ENCODE results near the gene OPHN1.

OPHN1 gene

GRCh38 chrX:68375803-68376202 lies 57.5 kb downstream of the OPHN1 start:
- no peaks in the 10 kb centered on the region for H3K27me3 ChIP-seq (ENCODE audit: control insufficient read depth, low read length)
- H3F3A ChIP-seq (ENCODE audit: control insufficient read depth, insufficient read depth), result no peaks in the 10 kb centered on the region
- no peaks in the 10 kb centered on the region for H3K36me3 ChIP-seq (ENCODE audit: control insufficient read depth, low read length)
- H3K27ac ChIP-seq (ENCODE audit: low read depth, low read length), result no peak overlapping the region
- no peaks in the 10 kb centered on the region for H3K79me2 ChIP-seq (ENCODE audit: control insufficient read depth, low read length)
- H3K4me3 ChIP-seq (ENCODE audit: low read length), result no peak overlapping the region
- no peak for TF ChIP-seq EZH2phosphoT487 (IDR thresholded peaks at IDR 0.05; ENCODE audit: borderline replicate concordance, low read length)
- TF ChIP-seq, protein P1, sequence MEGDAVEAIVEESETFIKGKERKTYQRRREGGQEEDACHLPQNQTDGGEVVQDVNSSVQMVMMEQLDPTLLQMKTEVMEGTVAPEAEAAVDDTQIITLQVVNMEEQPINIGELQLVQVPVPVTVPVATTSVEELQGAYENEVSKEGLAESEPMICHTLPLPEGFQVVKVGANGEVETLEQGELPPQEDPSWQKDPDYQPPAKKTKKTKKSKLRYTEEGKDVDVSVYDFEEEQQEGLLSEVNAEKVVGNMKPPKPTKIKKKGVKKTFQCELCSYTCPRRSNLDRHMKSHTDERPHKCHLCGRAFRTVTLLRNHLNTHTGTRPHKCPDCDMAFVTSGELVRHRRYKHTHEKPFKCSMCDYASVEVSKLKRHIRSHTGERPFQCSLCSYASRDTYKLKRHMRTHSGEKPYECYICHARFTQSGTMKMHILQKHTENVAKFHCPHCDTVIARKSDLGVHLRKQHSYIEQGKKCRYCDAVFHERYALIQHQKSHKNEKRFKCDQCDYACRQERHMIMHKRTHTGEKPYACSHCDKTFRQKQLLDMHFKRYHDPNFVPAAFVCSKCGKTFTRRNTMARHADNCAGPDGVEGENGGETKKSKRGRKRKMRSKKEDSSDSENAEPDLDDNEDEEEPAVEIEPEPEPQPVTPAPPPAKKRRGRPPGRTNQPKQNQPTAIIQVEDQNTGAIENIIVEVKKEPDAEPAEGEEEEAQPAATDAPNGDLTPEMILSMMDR (IDR thresholded peaks at IDR 0.05; ENCODE audit: low read depth, low read length, poor library complexity, severe bottlenecking), result no peak
- no peaks in the 10 kb centered on the region for H3K4me1 ChIP-seq (ENCODE audit: control insufficient read depth, low read length)
- no peaks in the 10 kb centered on the region for H3K9me2 ChIP-seq (replicated peaks; ENCODE audit: control insufficient read depth, low read length)
- H3K9me3 ChIP-seq (ENCODE audit: control insufficient read depth, insufficient read depth, low read length), result no peaks in the 10 kb centered on the region
- H3K4me2 ChIP-seq (ENCODE audit: low read length), result no peak overlapping the region
- no peaks in the 10 kb centered on the region for H4K20me1 ChIP-seq (ENCODE audit: control insufficient read depth, insufficient read depth, low read depth, low read length)

- Histone ChIP-seq H3K9me2 (replicated peaks; ENCODE audit: control insufficient read depth, low read length) (no peaks in the 10 kb centered on the region), H3K27me3 (ENCODE audit: control insufficient read depth, low read length) (no peaks in the 10 kb centered on the region), H3F3A (ENCODE audit: control insufficient read depth, insufficient read depth) (no peaks in the 10 kb centered on the region), H3K4me3 (ENCODE audit: low read length) (no peak overlapping the region), H3K4me2 (ENCODE audit: low read length) (no peak overlapping the region), H3K9me3 (ENCODE audit: control insufficient read depth, insufficient read depth, low read length) (no peaks in the 10 kb centered on the region), H3K27ac (ENCODE audit: low read depth, low read length) (no peak overlapping the region), H3K4me1 (ENCODE audit: control insufficient read depth, low read length) (no peaks in the 10 kb centered on the region), H4K20me1 (ENCODE audit: control insufficient read depth, insufficient read depth, low read depth, low read length) (no peaks in the 10 kb centered on the region), H3K36me3 (ENCODE audit: control insufficient read depth, low read length) (no peaks in the 10 kb centered on the region), H3K79me2 (ENCODE audit: control insufficient read depth, low read length) (no peaks in the 10 kb centered on the region)
- TF ChIP-seq EZH2phosphoT487 (IDR thresholded peaks at IDR 0.05; ENCODE audit: borderline replicate concordance, low read length), result no peak
- TF ChIP-seq, protein P1 (IDR thresholded peaks at IDR 0.05; ENCODE audit: low read depth, low read length, poor library complexity, severe bottlenecking), result no peak
Observed at GRCh38 chrX:68372665-68373064, 60.6 kb downstream of the OPHN1 start.

GRCh38 chrX:68369559-68369958 lies 63.7 kb downstream of the OPHN1 start:
- Histone ChIP-seq H3K4me1 (ENCODE audit: control insufficient read depth, low read length) (no peaks in the 10 kb centered on the region), H3K4me3 (ENCODE audit: low read length) (no peak overlapping the region), H3K79me2 (ENCODE audit: control insufficient read depth, low read length) (no peaks in the 10 kb centered on the region), H3K36me3 (ENCODE audit: control insufficient read depth, low read length) (no peaks in the 10 kb centered on the region), H3K27ac (ENCODE audit: low read depth, low read length) (no peak overlapping the region), H3K9me3 (ENCODE audit: control insufficient read depth, insufficient read depth, low read length) (no peaks in the 10 kb centered on the region), H3F3A (ENCODE audit: control insufficient read depth, insufficient read depth) (no peaks in the 10 kb centered on the region), H3K27me3 (ENCODE audit: control insufficient read depth, low read length) (no peaks in the 10 kb centered on the region), H4K20me1 (ENCODE audit: control insufficient read depth, insufficient read depth, low read depth, low read length) (no peaks in the 10 kb centered on the region), H3K9me2 (replicated peaks; ENCODE audit: control insufficient read depth, low read length) (no peaks in the 10 kb centered on the region), H3K4me2 (ENCODE audit: low read length) (no peak overlapping the region)
- TF ChIP-seq EZH2phosphoT487 (IDR thresholded peaks at IDR 0.05; ENCODE audit: borderline replicate concordance, low read length), result no peak
- TF ChIP-seq, protein P1 (IDR thresholded peaks at IDR 0.05; ENCODE audit: low read depth, low read length, poor library complexity, severe bottlenecking), result no peak

GRCh38 chrX:68365341-68365740 lies 68.0 kb downstream of the OPHN1 start:
- no peak overlapping the region for H3K4me3 ChIP-seq (ENCODE audit: low read length)
- TF ChIP-seq, protein P1 (IDR thresholded peaks at IDR 0.05; ENCODE audit: low read depth, low read length, poor library complexity, severe bottlenecking), result no peak
- TF ChIP-seq EZH2phosphoT487 (IDR thresholded peaks at IDR 0.05; ENCODE audit: borderline replicate concordance, low read length), result no peak
- H3K9me2 ChIP-seq (replicated peaks; ENCODE audit: control insufficient read depth, low read length), result no peaks in the 10 kb centered on the region
- no peaks in the 10 kb centered on the region for H3K27me3 ChIP-seq (ENCODE audit: control insufficient read depth, low read length)
- H3K79me2 ChIP-seq (ENCODE audit: control insufficient read depth, low read length), result no peaks in the 10 kb centered on the region
- H3K4me1 ChIP-seq (ENCODE audit: control insufficient read depth, low read length), result no peaks in the 10 kb centered on the region
- no peaks in the 10 kb centered on the region for H3K36me3 ChIP-seq (ENCODE audit: control insufficient read depth, low read length)
- H3K9me3 ChIP-seq (ENCODE audit: control insufficient read depth, insufficient read depth, low read length), result no peaks in the 10 kb centered on the region
- no peak overlapping the region for H3K27ac ChIP-seq (ENCODE audit: low read depth, low read length)
- no peaks in the 10 kb centered on the region for H4K20me1 ChIP-seq (ENCODE audit: control insufficient read depth, insufficient read depth, low read depth, low read length)
- no peak overlapping the region for H3K4me2 ChIP-seq (ENCODE audit: low read length)
- no peaks in the 10 kb centered on the region for H3F3A ChIP-seq (ENCODE audit: control insufficient read depth, insufficient read depth)

Measured in DOHH2 (cell line).